Measurements from ENCODE around the gene PFKFB4. TPM values are rescaled to one million over a fixed set of nuclear protein-coding genes. Genes with fewer than 3 reads are reported as not detected.

PFKFB4 gene
- total and polyA plus RNA-seq, 2 experiments from 2014 or later: 8.6 to 22.9 TPM

DNA sequence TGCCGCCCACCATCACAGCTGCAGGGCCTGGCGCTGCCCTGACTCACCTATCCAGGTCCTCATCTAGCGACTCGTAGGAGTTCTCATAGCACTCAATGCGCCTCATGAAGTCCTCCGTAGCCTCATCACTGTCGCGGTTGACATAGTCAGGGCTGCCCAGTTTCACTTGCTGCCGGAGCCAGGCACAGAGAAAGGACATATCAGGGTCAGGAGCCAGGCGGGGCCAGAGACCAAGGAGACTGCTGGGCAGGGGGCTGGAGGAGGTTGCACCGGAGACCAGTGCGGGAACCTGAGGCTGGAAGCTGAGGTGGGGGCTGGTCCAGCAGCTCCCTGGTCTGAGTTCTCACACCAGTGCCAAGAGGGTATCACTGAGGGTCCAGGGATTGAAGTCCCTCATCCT, 18.2 kb downstream of the PFKFB4 start (continued):
- TF ChIP-seq, protein P1, sequence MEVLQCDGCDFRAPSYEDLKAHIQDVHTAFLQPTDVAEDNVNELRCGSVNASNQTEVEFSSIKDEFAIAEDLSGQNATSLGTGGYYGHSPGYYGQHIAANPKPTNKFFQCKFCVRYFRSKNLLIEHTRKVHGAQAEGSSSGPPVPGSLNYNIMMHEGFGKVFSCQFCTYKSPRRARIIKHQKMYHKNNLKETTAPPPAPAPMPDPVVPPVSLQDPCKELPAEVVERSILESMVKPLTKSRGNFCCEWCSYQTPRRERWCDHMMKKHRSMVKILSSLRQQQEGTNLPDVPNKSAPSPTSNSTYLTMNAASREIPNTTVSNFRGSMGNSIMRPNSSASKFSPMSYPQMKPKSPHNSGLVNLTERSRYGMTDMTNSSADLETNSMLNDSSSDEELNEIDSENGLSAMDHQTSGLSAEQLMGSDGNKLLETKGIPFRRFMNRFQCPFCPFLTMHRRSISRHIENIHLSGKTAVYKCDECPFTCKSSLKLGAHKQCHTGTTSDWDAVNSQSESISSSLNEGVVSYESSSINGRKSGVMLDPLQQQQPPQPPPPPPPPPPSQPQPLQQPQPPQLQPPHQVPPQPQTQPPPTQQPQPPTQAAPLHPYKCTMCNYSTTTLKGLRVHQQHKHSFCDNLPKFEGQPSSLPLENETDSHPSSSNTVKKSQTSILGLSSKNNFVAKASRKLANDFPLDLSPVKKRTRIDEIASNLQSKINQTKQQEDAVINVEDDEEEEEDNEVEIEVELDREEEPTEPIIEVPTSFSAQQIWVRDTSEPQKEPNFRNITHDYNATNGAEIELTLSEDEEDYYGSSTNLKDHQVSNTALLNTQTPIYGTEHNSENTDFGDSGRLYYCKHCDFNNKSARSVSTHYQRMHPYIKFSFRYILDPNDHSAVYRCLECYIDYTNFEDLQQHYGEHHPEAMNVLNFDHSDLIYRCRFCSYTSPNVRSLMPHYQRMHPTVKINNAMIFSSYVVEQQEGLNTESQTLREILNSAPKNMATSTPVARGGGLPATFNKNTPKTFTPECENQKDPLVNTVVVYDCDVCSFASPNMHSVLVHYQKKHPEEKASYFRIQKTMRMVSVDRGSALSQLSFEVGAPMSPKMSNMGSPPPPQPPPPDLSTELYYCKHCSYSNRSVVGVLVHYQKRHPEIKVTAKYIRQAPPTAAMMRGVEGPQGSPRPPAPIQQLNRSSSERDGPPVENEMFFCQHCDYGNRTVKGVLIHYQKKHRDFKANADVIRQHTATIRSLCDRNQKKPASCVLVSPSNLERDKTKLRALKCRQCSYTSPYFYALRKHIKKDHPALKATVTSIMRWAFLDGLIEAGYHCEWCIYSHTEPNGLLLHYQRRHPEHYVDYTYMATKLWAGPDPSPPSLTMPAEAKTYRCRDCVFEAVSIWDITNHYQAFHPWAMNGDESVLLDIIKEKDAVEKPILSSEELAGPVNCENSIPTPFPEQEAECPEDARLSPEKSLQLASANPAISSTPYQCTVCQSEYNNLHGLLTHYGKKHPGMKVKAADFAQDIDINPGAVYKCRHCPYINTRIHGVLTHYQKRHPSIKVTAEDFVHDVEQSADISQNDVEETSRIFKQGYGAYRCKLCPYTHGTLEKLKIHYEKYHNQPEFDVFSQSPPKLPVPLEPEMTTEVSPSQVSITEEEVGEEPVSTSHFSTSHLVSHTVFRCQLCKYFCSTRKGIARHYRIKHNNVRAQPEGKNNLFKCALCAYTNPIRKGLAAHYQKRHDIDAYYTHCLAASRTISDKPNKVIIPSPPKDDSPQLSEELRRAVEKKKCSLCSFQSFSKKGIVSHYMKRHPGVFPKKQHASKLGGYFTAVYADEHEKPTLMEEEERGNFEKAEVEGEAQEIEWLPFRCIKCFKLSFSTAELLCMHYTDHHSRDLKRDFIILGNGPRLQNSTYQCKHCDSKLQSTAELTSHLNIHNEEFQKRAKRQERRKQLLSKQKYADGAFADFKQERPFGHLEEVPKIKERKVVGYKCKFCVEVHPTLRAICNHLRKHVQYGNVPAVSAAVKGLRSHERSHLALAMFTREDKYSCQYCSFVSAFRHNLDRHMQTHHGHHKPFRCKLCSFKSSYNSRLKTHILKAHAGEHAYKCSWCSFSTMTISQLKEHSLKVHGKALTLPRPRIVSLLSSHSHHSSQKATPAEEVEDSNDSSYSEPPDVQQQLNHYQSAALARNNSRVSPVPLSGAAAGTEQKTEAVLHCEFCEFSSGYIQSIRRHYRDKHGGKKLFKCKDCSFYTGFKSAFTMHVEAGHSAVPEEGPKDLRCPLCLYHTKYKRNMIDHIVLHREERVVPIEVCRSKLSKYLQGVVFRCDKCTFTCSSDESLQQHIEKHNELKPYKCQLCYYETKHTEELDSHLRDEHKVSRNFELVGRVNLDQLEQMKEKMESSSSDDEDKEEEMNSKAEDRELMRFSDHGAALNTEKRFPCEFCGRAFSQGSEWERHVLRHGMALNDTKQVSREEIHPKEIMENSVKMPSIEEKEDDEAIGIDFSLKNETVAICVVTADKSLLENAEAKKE (CRISPR knock-in tag; IDR thresholded peaks at IDR 0.05): no peak
- TF ChIP-seq EZH2phosphoT487 (IDR thresholded peaks at IDR 0.05; ENCODE audit: unreplicated experiment): no peak

- no peaks in the 10 kb centered on the region for H3K4me1 Mint-ChIP-seq
- H3K27me3 Mint-ChIP-seq (ENCODE audit: insufficient read depth, low read depth, poor library complexity): peaks cover 4% of the 10 kb centered on the region
- Histone ChIP-seq H2AFZ (no peak overlapping the region), H3K79me2 (replicated peaks; ENCODE audit: insufficient read depth) (no peaks in the 10 kb centered on the region), H3K4me1 (ENCODE audit: insufficient read depth) (no peaks in the 10 kb centered on the region), H3K27ac (ENCODE audit: low read depth) (no peak overlapping the region), H3K9me2 (ENCODE audit: insufficient read depth) (no peaks in the 10 kb centered on the region), H3K4me3 (no peak overlapping the region), H3F3A (replicated peaks; ENCODE audit: low read depth) (peaks cover 4% of the 10 kb centered on the region; the same call in 1 of the 2 replicates), H3K36me3 (ENCODE audit: insufficient read depth) (no peaks in the 10 kb centered on the region; the same call in 1 of the 2 replicates), H3K27me3 (ENCODE audit: insufficient read depth) (no peaks in the 10 kb centered on the region), H3K4me2 (no peak overlapping the region), H4K20me1 (replicated peaks; ENCODE audit: insufficient read depth) (no peaks in the 10 kb centered on the region; the same call in 1 of the 2 replicates)
- no peaks in the 10 kb centered on the region for H3K9me3 Mint-ChIP-seq
- H3K36me3 Mint-ChIP-seq (ENCODE audit: low read depth): peaks cover 20% of the 10 kb centered on the region
- H3K4me3 Mint-ChIP-seq: no peak overlapping the region
- no peak overlapping the region for H3K27ac Mint-ChIP-seq
- DNase-seq (ENCODE audit: low spot score): no peak
- ATAC-seq: no peak
- TF ChIP-seq, protein P2, sequence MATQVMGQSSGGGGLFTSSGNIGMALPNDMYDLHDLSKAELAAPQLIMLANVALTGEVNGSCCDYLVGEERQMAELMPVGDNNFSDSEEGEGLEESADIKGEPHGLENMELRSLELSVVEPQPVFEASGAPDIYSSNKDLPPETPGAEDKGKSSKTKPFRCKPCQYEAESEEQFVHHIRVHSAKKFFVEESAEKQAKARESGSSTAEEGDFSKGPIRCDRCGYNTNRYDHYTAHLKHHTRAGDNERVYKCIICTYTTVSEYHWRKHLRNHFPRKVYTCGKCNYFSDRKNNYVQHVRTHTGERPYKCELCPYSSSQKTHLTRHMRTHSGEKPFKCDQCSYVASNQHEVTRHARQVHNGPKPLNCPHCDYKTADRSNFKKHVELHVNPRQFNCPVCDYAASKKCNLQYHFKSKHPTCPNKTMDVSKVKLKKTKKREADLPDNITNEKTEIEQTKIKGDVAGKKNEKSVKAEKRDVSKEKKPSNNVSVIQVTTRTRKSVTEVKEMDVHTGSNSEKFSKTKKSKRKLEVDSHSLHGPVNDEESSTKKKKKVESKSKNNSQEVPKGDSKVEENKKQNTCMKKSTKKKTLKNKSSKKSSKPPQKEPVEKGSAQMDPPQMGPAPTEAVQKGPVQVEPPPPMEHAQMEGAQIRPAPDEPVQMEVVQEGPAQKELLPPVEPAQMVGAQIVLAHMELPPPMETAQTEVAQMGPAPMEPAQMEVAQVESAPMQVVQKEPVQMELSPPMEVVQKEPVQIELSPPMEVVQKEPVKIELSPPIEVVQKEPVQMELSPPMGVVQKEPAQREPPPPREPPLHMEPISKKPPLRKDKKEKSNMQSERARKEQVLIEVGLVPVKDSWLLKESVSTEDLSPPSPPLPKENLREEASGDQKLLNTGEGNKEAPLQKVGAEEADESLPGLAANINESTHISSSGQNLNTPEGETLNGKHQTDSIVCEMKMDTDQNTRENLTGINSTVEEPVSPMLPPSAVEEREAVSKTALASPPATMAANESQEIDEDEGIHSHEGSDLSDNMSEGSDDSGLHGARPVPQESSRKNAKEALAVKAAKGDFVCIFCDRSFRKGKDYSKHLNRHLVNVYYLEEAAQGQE (IDR thresholded peaks at IDR 0.05; ENCODE audit: unreplicated experiment): no peak
- TF ChIP-seq EZH2phosphoT487 (IDR thresholded peaks at IDR 0.05; ENCODE audit: unreplicated experiment) (no peak), ZNF114 (CRISPR knock-in tag; IDR thresholded peaks at IDR 0.05) (no peak)
- TF ChIP-seq, protein P1 (CRISPR knock-in tag; IDR thresholded peaks at IDR 0.05): no peak
Measured at GRCh38 chr3:48536785-48537184, 19.8 kb downstream of the PFKFB4 start.
